Activated CD8-positive, alpha-beta T cell treated with anti-CD3 and anti-CD28 coated beads for 36 hours (primary cell): ENCODE data around the gene TMEM201. TPM values are rescaled to one million over a fixed set of nuclear protein-coding genes. Genes with fewer than 3 reads are reported as not detected.

Experiments used
- ATAC-seq: fragments of 200-7000 bp; cut with Tn5 transposase; one replicate; pipeline ENCODE4 v1.10.0; 2021; ENCODE audit warnings: mild to moderate bottlenecking, moderate library complexity
- CTCF ChIA-PET: fragments of 350-600 bp; sonication (Branson Sonifier 250); formaldehyde crosslinking; loops from one replicate; lab custom pipeline; 2021; ENCODE audit warnings: antibody characterized with exemption; lab: Charles Lee
- POLR2A ChIA-PET: fragments of 350-600 bp; sonication (Branson Sonifier 250); formaldehyde crosslinking; loops from one replicate; lab custom pipeline; 2021; ENCODE audit warnings: antibody characterized with exemption; lab: Charles Lee
- DNase-seq: peaks from one replicate; pipeline ENCODE4 v3.0.0-alpha.2; 2020
- H3K27ac Mint-ChIP-seq: one replicate; pipeline ENCODE4 v1.8.0; 2021; ENCODE audit warnings: mild to moderate bottlenecking, mixed read lengths
- H3K27me3 Mint-ChIP-seq: one replicate; pipeline ENCODE4 v1.8.0; 2021; ENCODE audit warnings: mixed read lengths
- H3K36me3 Mint-ChIP-seq: one replicate; pipeline ENCODE4 v1.8.0; 2021; ENCODE audit warnings: low read depth, mixed read lengths
- H3K4me1 Mint-ChIP-seq: one replicate; pipeline ENCODE4 v1.8.0; 2021; ENCODE audit warnings: low read depth, mixed read lengths
- H3K4me3 Mint-ChIP-seq: one replicate; pipeline ENCODE4 v1.8.0; 2021; ENCODE audit warnings: mild to moderate bottlenecking, moderate library complexity, mixed read lengths
- H3K9me3 Mint-ChIP-seq: one replicate; pipeline ENCODE4 v1.8.0; 2021; ENCODE audit warnings: mixed read lengths
- CTCF ChIP-seq: fragments of 200-600 bp; IDR thresholded peaks from one replicate; pipeline ENCODE4 v1.8.0; 2022; ENCODE audit warnings: antibody characterized with exemption, mild to moderate bottlenecking
- intact Hi-C: fragments of 100-400 bp; cut with micrococcal nuclease; formaldehyde crosslinking; loops from one replicate; pipeline ENCODE4 v1.10.0; 2022
- total RNA-seq, 2 experiments: library from RNA; stranded (reverse); gene quantifications; one replicate each; pipeline ENCODE4 v1.2.3, GENCODE V29; 2021

The TMEM201 gene
- total RNA-seq, 2 experiments from 2014 or later: 16.2 to 18.1 TPM

GRCh38 chr1:9652379-9653209 is 63.9 kb downstream of the TMEM201 start:
- Mint-ChIP-seq H3K9me3 (no peaks in the 10 kb centered on the region), H3K36me3 (peaks cover 41% of the 10 kb centered on the region), H3K4me3 (peak overlapping the region; percentile 80), H3K4me1 (peaks cover 65% of the 10 kb centered on the region), H3K27me3 (no peaks in the 10 kb centered on the region), H3K27ac (peak overlapping the region; percentile 96)
- POLR2A ChIA-PET: interaction anchor here (0.7 to 11.7 kb wide), 10 partner anchors 9 to 75 kb away, joined by 3 to 335 read pairs (median 26); no protein-coding TSS in a partner anchor
- CTCF ChIA-PET: interaction anchor here (0.6 to 10.1 kb wide), 14 partner anchors 8 to 69 kb away, joined by 3 to 160 read pairs (median 4); no protein-coding TSS in a partner anchor
- peak; percentile 11 for ATAC-seq
- intact Hi-C loops: loop anchor here (1.0 to 5.0 kb wide), 2 partner anchors 23 to 35 kb away; no protein-coding TSS in a partner anchor
- TF ChIP-seq CTCF: no peak
- peak; percentile 72 for DNase-seq

DNA sequence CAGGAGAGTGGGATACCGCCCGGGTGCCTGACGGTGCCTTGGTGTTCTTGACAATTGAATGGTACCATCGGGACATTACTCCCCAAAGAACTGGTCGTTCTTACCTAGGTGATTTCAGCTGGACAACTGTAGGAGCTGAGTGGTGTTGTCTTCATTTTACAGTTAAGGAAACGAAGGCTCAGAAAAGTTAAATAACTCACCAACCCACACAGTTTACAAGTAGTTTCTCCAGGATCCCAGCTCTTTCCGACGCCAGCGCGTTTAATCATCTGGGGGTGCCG is 64.4 kb downstream of the TMEM201 start:
- DNase-seq: peak; percentile 28
- Mint-ChIP-seq H3K4me1 (peaks cover 65% of the 10 kb centered on the region), H3K27me3 (no peaks in the 10 kb centered on the region)

DNA sequence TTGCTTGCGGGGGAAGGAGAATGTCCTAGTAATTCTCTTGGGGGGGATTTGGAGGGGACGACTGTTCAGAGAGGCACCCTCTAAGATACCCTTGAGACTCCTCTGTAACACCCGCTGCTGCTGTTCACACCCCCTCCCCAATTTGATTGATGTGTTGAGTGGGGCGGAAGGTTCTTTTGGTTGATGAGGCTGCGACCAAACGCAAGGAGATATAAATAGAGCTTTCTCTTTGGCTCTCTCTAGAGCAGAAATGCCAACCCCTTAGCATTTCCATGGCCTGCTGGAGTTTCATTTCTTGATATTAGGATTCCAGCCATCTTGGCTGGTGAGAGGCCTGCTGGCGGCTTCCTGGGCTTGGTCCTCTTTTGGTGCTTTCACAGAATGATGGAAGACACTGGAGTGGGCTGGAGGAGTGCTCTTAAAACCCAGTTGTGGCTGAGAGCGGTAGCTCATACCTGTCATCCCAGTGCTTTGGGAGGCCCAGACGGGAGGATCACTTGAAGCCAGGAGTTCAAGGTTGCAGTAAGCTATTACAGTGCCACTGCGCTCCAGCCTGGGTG is 64.9 kb downstream of the TMEM201 start:
- ChIA-PET CTCF (interaction anchor here (0.7 to 10.1 kb wide), 9 partner anchors 9 to 67 kb away, joined by 3 to 160 read pairs (median 5); no protein-coding TSS in a partner anchor), POLR2A (interaction anchor here (0.7 to 11.7 kb wide), 11 partner anchors 10 to 74 kb away, joined by 3 to 335 read pairs (median 25); no protein-coding TSS in a partner anchor)
- DNase-seq (peak; percentile 64), ATAC-seq (peak; percentile 10)
- Mint-ChIP-seq H3K36me3 (peaks cover 43% of the 10 kb centered on the region), H3K4me1 (peaks cover 65% of the 10 kb centered on the region), H3K9me3 (no peaks in the 10 kb centered on the region), H3K27me3 (no peaks in the 10 kb centered on the region), H3K27ac (peak overlapping the region; percentile 96), H3K4me3 (peak overlapping the region; percentile 80)
- intact Hi-C loops: loop anchor here (2.0 to 5.0 kb wide), 2 partner anchors 17 to 34 kb away; no protein-coding TSS in a partner anchor
- no peak for TF ChIP-seq CTCF

More for the DNA sequence above, 64.4 kb downstream of the TMEM201 start:
- intact Hi-C loops: loop anchor here (5.0 kb wide), 1 partner anchor 34 kb away; no protein-coding TSS in a partner anchor
- POLR2A ChIA-PET: interaction anchor here (0.7 to 11.7 kb wide), 11 partner anchors 9 to 75 kb away, joined by 3 to 335 read pairs (median 25); no protein-coding TSS in a partner anchor
- no peaks in the 10 kb centered on the region for H3K9me3 Mint-ChIP-seq
- no peak for TF ChIP-seq CTCF
- CTCF ChIA-PET: interaction anchor here (0.7 to 10.1 kb wide), 9 partner anchors 8 to 68 kb away, joined by 3 to 160 read pairs (median 5); no protein-coding TSS in a partner anchor
- ATAC-seq: no peak
- peak overlapping the region; percentile 80 for H3K4me3 Mint-ChIP-seq
- H3K27ac Mint-ChIP-seq: peak overlapping the region; percentile 96
- H3K36me3 Mint-ChIP-seq: peaks cover 43% of the 10 kb centered on the region

GRCh38 chr1:9654051-9654833 is 65.5 kb downstream of the TMEM201 start:
- Mint-ChIP-seq H3K9me3 (no peaks in the 10 kb centered on the region), H3K4me3 (peak overlapping the region; percentile 80), H3K27ac (peak overlapping the region; percentile 96), H3K36me3 (peaks cover 43% of the 10 kb centered on the region), H3K27me3 (no peaks in the 10 kb centered on the region), H3K4me1 (peaks cover 66% of the 10 kb centered on the region)
- ChIA-PET CTCF (interaction anchor here (1.0 to 10.1 kb wide), 7 partner anchors 9 to 67 kb away, joined by 4 to 160 read pairs (median 6); no protein-coding TSS in a partner anchor), POLR2A (interaction anchor here (0.5 to 11.7 kb wide), 12 partner anchors 10 to 162 kb away, joined by 3 to 335 read pairs (median 20); no protein-coding TSS in a partner anchor)
- intact Hi-C loops: loop anchor here (2.0 to 5.0 kb wide), 2 partner anchors 17 to 33 kb away; no protein-coding TSS in a partner anchor
- peak; percentile 6 for ATAC-seq
- DNase-seq: peak; percentile 59
- TF ChIP-seq CTCF: no peak
